ENCODE results near the gene VRK2.

GRCh38 chr2:58140508-58141072 lies 94.0 kb downstream of the VRK2 start:
- TF ChIP-seq POLR2AphosphoS5 (IDR thresholded peaks at IDR 0.05) (no peak), CTCF (IDR thresholded peaks at IDR 0.05 in 8 of 11, conservative IDR thresholded peaks at IDR 0.05 in 3 of 11) (no peak)

All from spleen (tissue), 7 donors.